GM23338 (cell line): ENCODE results near the gene PPP2R2B.

ENCODE experiments used
- CREB1 ChIP-seq: fragments of 250-450 bp; sonication (Bioruptor Pico); IDR thresholded peaks from 2 replicates; pipeline ENCODE4 v1.5.0; 2020; ENCODE audit warnings: low read depth, mild to moderate bottlenecking, moderate library complexity
- EZH2 ChIP-seq: fragments of 200-600 bp; sonication (generic); IDR thresholded peaks from one replicate; pipeline ENCODE4 v1.8.0; 2017; ENCODE audit warnings: antibody characterized with exemption, mild to moderate bottlenecking, low read depth; ENCODE audit not compliant: unreplicated experiment
- EZH2phosphoT487 ChIP-seq: fragments of 200-600 bp; sonication (generic); IDR thresholded peaks from one replicate; pipeline ENCODE4 v1.8.1; 2018; ENCODE audit warnings: antibody characterized with exemption; ENCODE audit not compliant: unreplicated experiment
- JUNB ChIP-seq: IDR thresholded peaks from one replicate; pipeline ENCODE4 v1.6.1; 2016; ENCODE audit warnings: antibody characterized with exemption; ENCODE audit not compliant: unreplicated experiment
- NANOG ChIP-seq: IDR thresholded peaks from 2 replicates; pipeline ENCODE4 v1.6.1; 2016; ENCODE audit warnings: antibody characterized with exemption, borderline replicate concordance
- POLR2AphosphoS5 ChIP-seq: IDR thresholded peaks from 2 replicates; pipeline ENCODE4 v1.6.1; 2016; ENCODE audit warnings: antibody characterized with exemption, low read depth
- REST ChIP-seq: IDR thresholded peaks from one replicate; pipeline ENCODE4 v1.6.1; 2018; ENCODE audit warnings: antibody characterized with exemption; ENCODE audit not compliant: unreplicated experiment
- STAT1 ChIP-seq: IDR thresholded peaks from one replicate; pipeline ENCODE4 v1.6.1; 2016; ENCODE audit warnings: antibody characterized with exemption; ENCODE audit not compliant: unreplicated experiment
- ZNF114 ChIP-seq: fragments of 250-450 bp; sonication (Bioruptor Pico); IDR thresholded peaks from 2 replicates; pipeline ENCODE4 v1.5.0; 2020; ENCODE audit warnings: mild to moderate bottlenecking, moderate library complexity
- TF ChIP-seq, protein P1 (sequence below), 2 experiments: fragments of 200-600 bp in 1 of 2; sonication (generic) in 1 of 2; conservative IDR thresholded peaks; 2 replicates each; pipeline versions ENCODE4 v1.5.1 to v1.6.1; 2016 to 2017; ENCODE audit warnings: antibody characterized with exemption in 2 of 2, low read depth in 2 of 2, mild to moderate bottlenecking in 2 of 2, moderate library complexity in 1 of 2
- TF ChIP-seq, protein P2 (sequence below): IDR thresholded peaks from 2 replicates; pipeline ENCODE4 v1.6.1; 2016; ENCODE audit warnings: antibody characterized with exemption

- TF ChIP-seq, protein P1, sequence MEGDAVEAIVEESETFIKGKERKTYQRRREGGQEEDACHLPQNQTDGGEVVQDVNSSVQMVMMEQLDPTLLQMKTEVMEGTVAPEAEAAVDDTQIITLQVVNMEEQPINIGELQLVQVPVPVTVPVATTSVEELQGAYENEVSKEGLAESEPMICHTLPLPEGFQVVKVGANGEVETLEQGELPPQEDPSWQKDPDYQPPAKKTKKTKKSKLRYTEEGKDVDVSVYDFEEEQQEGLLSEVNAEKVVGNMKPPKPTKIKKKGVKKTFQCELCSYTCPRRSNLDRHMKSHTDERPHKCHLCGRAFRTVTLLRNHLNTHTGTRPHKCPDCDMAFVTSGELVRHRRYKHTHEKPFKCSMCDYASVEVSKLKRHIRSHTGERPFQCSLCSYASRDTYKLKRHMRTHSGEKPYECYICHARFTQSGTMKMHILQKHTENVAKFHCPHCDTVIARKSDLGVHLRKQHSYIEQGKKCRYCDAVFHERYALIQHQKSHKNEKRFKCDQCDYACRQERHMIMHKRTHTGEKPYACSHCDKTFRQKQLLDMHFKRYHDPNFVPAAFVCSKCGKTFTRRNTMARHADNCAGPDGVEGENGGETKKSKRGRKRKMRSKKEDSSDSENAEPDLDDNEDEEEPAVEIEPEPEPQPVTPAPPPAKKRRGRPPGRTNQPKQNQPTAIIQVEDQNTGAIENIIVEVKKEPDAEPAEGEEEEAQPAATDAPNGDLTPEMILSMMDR (conservative IDR thresholded peaks at IDR 0.05; ENCODE audit: low read depth in 2 of 2) = no peak
- no peak for TF ChIP-seq JUNB
- TF ChIP-seq EZH2 = no peak
- TF ChIP-seq POLR2AphosphoS5 = no peak
- TF ChIP-seq EZH2phosphoT487 = no peak
- TF ChIP-seq, protein P2, sequence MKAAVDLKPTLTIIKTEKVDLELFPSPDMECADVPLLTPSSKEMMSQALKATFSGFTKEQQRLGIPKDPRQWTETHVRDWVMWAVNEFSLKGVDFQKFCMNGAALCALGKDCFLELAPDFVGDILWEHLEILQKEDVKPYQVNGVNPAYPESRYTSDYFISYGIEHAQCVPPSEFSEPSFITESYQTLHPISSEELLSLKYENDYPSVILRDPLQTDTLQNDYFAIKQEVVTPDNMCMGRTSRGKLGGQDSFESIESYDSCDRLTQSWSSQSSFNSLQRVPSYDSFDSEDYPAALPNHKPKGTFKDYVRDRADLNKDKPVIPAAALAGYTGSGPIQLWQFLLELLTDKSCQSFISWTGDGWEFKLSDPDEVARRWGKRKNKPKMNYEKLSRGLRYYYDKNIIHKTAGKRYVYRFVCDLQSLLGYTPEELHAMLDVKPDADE = no peak
- no peak for TF ChIP-seq REST
- no peak for TF ChIP-seq CREB1
- no peak for TF ChIP-seq STAT1
- no peak for TF ChIP-seq ZNF114 (CRISPR knock-in tag)
- no peak for TF ChIP-seq NANOG
Measured at GRCh38 chr5:146836226-146836842, 42.2 kb downstream of the PPP2R2B start.
